NCI-H2029 (cell line): ENCODE results near the gene CDK8.
"Not testable (repeated sequence)": the region's sequence is repeated elsewhere in the genome, so short reads cannot be mapped to it uniquely, and the experiment has no call there.

Source experiments
- DNase-seq: peaks from one replicate; lab custom pipeline; 2025; lab: John Stamatoyannopoulos, UW

Gene CDK8

DNA sequence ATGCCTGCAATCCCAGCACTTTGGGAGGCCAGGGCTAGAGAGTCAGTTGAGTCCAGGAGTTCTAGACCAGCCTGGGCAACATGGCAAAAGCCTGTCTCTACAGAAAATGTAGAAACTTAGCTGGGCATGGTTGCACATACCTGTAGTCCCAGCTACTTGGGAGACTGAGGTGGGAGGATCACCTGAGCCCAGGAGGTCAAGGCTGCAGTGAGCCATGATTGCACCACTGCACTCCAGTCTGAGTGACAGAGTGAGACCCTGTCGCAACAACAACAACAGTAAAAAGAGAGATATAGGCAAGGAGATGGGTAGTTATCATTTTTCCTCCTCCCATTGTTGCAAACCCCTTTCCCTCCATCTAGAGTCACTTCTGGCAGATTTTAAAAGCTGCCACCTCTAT is 62.2 kb downstream of the CDK8 start:
- not testable (repeated sequence) for DNase-seq

DNA sequence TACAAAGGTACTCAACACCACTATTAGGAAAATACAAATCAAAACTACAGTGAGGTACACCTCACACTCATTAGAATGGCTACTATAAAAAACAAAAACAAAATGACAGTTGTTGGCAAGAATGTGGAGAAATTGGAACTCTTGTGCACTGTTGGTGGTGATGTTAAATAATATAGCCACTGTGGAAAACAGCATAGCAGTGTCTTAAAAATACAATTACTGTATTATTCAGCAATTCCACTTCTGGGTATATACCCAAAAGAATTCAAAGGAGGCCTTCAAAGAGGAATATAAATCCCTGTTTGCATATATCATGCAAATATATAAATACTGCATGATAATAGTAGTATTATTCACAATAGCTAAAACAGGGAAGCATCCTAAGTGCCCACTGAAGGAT is 66.8 kb downstream of the CDK8 start:
- no peak for DNase-seq

DNA sequence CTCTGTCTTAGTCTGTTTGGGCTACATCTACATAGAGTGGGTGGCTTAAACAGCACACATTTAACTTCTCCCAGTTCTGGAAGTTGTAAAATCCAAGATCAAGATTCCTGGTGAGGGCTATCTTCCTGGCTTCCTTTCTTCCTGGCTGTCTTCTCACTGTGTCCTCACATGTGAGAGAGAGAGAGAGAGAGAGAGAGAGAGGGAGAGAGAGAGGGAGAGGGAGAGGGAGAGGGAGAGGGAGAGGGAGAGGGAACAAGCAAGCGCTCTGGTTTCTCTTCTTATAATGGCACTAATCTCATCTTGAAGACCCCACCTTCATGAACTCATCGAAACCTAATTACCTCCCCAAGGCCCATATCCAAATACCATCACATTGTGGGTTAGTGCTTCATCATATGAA is 69.2 kb downstream of the CDK8 start:
- no peak for DNase-seq

DNA sequence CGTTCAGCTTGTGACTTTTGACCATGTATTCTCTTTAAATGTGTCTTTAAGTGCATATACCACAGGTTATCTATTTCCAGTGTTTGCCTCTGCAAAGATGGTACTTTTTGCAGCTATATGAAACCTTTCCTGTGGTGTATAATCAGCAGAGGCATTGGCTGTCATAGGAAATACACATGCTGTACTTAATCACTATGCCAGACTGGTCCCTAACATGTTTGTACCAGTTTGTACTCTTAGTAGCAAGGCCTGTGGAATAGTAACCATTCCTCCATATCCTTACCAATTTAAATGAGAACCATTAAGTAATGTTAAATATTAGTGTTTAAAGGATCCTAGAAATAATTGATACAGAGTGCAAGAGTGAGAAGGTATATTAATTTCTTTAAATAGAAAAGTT is 69.8 kb downstream of the CDK8 start:
- no peak for DNase-seq

DNA sequence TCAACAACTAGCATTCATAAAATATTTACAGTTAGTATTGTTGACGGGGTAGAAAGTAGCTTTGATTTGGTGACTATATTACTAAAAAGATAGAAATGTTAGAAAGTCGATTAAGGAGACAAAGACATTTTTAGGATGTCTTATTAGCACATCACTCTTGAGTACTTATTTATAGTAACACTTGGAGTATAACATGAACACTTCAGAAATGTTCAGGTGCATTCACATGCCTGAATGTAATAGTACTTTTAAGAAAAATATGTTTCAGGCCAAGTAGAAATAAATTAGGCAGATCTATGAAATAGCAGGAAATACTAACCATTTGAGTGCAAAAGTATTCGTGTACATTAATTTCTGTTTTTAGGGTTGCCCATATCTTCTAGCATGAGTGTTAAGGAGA is 70.4 kb downstream of the CDK8 start:
- no peak for DNase-seq

DNA sequence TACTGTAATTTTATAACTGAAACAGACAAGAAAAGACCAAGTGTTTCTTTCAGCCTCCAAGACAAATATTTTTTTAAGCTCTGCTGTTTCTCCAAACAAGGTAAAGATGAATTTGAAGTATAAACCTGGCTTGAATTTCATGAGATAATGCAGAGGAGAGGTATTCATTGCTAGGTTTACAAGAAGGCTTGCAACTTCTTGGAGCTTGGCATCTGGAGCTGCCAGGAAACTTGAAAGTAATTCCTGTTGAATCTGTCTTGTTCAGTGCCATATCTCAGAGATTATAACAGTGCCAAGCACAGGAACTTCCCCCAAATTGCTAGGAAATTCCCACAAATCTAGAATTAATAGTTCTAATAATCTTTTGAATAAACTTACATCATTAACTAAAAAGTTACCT is 70.9 kb downstream of the CDK8 start:
- no peak for DNase-seq

DNA sequence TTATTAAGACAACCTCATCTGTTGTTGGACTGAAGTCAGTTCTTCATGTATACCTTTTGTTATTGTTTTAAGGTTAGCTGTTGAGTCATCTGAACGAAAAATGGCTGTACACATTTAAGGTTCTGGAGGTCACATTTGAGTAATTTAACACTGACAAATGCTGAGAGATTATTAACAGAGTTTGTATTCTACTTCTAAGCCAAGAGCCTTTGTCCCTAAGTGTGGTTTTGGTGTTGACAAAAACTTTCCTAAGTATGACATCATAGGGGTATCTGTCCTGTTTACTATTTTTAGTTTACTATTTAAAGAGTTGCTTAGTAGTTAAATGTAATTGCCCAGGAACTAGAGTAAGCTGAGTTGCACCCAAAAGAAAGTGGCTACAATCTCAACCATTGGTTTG is 71.9 kb downstream of the CDK8 start:
- no peak for DNase-seq

DNA sequence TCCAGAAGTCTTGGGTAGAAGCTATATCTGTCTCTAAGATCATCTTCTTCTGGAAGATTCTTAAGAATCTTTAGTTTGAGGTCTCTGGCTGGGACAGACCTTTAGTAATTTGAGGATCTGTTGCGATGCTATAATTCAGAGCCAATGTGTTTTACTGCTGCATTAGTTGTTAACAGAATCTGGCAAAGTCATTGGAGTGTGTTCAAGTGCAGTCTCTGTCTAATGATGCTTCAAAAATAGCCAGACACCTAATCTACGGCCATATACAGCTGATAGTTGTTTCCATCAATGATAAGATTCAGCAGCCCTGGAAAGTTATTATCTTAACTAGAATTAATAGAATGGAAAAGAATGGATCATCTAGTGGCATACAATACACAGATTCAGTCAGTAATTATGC is 72.6 kb downstream of the CDK8 start:
- DNase-seq: no peak

DNA sequence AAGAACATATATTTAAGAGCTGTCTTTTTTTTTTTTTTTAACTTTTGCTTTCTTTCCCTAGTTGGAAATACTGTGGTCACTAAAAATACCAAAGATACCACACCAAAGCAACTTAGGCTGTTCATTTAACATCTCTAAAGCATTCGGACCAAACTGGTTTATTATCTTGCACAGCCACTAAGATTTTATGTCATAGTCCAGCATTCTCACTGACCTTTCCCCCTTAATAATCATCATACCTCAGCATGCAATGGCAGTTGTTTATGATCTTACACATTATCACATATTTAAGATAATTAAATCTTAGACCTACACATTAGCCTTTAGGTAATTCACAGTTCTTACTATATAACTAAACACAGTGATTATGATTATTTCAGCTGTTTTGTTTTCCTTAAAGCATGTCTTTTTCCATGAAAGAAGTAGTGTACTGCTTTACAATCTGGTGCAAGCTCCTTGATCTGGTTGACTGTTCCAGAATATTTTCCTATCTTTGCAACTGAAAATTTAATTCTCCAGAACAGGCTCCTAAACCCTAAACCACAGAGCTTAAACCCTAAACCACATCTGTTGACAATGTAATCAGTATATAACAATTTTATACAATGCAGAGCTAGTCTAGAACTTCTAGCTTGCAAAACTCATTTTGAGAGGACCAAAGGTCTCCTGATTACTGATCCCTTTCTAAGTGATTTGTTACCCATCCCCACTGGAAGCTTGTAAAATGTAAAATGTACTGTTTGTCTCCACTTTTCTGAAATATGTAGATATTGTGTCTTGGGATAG is 74.2 kb downstream of the CDK8 start:
- DNase-seq: no peak

DNA sequence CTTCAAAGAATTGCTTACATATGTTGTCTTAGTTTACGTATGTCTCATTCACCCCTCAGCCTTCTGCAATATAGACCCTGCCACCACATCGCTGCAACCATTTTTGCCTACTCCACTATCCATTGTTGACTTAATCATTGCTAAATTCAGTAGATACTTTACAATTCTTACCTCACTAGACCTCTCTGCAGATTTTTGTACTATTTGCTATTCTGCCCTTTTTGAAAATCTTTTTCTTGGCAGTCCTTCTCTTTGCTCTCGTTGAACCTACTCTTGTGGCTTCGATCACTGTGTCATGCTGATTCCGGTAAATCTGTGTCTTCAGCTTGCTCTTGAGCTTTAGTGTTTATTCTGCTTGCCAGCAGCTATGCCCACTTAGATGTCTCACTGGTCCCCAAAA is 81.2 kb downstream of the CDK8 start:
- no peak for DNase-seq

DNA sequence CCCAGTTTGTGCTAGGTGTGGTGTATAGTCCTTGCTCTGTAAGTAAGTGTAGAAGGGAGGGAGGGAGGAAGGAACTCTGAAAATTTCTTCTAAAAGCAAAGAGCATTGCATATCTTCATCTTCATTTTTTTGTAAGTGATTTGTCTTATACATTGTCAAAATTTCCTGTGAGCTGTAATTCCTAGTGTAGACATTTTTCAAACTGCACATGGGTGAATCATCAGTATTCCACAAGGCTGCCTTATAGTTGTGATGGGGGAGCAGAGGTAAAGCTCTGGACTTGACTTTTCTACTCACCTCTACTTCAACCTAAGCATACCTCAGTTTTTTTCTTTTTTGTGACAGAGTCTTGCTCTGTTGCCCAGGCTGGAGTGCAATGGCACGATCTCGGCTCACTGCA is 86.9 kb downstream of the CDK8 start:
- no peak for DNase-seq

DNA sequence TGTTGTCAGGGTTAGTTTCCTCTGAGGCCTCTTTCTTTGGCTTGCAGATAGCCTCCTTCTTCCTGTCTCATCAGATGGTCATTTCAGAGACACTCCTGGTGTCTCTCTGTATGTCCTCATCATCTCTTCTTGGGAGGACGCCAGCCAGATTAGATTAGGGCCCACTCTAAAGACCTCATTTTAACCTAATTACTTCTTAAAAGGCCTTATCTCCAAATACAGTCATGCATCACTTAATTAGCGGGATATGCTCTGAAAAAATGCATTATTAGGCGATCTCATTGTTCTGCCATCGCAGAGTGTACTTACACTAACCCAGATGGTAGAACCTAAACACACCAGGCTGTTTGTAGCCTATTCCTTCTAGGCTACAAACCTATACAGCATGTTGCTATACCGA is 89.0 kb downstream of the CDK8 start:
- DNase-seq: no peak

DNA sequence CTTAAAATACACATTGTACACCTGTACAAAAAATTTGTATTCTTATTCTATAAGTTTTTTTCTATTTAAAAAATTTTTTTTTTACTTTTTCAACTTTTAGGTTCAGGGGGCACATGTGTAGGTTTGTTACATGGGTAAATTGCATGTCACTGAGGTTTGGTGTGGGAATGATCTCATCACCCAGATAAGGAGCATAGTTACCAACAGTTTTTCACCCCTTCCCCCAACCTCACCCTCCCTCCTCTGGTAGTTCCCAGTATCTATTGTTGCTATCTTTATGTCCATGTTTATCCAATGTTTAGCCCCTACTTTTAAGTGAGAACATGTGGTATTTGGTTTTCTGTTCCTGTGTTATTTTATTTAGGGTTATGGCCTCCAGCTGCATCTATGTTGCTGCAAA is 89.9 kb downstream of the CDK8 start:
- DNase-seq: no peak

DNA sequence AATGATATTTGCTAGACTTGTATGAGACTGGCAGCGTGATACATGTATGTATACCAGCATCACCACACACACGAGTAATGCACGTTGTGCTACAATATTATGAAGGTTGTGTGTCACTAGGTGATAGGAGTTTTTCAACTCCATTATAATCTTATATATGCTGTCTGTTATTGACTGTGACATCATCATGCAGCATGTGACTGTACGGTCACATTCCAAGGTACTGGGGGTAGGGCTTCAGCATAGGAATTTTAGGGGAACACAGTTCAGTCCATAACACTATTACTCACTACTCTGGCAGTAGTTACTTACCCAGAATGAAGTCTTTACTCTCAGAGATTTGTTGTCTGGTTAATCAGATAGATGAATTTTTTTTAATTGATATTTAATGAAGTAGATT is 91.1 kb downstream of the CDK8 start:
- no peak for DNase-seq

DNA sequence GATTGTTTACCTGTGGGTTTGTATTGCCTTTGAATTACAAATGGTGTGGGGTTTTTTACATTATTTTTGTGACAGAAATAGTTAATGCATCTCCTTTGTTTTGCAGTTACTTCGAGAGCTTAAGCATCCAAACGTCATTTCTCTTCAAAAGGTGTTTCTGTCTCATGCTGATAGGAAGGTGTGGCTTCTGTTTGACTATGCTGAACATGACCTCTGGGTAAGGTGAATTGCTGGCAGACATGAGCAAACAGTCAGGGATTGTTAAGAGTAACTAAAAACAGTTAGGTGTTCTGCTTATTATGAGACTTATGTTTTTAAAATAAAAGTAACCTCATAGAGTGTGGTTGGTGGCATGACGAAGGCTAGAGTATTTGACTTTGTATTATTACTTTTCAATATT is 95.0 kb downstream of the CDK8 start:
- DNase-seq: no peak

DNA sequence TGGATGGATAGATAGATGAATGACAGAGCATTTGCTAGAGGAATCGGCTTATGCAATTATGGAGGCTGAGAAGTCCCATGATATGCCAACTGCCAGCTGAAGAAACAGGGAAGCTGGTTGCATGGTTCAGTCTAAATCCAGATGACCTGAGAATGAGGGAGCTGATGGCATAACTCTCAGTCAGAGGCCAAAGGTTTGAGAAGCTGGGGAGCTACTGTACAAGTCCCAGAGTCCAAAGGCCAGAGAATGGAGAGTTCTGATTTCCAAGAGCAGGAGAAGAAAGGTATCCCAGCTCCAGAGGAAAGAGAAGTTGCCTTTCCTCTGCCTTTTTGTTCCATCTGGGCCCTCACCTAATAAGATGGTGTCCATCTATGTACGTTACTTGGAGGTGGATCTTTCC is 108.3 kb downstream of the CDK8 start:
- no peak for DNase-seq

DNA sequence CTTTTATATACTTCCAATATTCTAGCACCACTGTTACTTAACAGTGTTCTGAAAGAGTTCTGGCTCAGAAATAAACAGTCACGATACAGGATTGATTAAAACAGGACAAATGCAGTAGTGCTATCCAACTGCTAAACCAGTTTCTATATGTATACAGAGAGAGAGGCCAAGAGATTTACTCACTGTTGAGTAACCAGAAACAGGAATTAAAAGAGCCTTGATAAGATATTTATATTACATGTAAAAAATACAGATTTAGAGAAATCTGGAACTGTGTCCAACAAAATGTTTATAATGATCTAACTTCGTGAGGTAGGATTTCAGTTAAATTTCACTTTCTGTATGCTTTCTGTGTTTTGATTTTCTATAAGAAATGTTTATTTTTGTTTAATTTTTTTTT is 116.6 kb downstream of the CDK8 start:
- no peak for DNase-seq

DNA sequence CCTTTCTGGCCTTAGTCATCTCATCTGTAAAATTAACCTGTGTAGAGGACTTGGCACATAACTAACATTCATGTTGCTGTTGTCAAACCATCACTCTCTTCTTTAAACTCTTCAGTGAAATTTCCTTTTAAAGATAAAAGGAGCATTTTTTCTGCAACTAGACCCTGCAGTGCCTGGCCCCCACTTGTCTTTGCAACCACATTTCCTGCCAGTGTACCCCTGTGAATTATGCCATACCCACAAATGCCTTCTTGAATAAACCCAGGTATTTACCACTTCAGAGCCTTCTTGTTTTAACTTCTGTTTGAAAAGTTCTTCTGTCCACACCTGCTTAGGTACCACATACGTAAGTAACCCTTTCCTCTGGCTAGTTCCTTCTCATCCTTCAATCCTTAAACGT is 118.8 kb downstream of the CDK8 start:
- no peak for DNase-seq

DNA sequence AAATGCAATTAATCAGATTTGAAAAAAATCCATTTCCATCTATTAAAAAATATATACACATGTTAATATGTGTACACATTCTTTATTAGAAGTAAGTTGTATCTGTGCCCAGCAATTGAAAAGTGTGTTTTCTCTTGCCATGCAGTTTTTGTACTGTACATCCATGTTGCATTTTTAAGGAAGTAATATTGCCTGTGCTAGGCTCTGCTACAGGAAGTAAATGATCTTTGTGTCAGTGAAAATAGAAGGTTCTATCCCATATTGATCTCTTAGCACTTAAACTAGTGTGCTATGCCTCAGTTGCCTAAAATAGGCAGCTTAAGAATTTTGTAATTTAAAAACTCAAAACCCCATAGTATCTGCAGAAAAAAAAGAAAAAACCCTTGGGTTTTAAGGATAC is 122.5 kb downstream of the CDK8 start:
- DNase-seq: no peak

DNA sequence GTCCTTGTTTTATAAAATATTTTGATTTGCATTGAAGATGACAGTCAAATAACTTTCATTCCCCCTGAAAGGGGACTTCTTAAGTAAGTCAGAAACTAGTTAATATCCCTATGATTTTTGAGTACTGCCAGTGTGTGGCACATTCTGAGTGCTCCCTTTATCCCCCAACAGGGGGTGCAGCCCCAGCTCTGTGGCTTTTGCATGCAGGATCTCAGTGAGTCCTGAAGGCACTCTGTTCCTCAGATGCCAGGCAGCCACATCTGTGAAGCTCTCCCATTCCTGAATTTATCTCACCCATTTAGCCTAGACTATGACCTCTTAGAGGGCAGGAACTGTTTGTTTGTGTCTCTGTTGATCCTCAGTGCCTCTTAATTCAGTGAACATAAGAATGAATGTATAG is 123.1 kb downstream of the CDK8 start:
- no peak for DNase-seq

DNA sequence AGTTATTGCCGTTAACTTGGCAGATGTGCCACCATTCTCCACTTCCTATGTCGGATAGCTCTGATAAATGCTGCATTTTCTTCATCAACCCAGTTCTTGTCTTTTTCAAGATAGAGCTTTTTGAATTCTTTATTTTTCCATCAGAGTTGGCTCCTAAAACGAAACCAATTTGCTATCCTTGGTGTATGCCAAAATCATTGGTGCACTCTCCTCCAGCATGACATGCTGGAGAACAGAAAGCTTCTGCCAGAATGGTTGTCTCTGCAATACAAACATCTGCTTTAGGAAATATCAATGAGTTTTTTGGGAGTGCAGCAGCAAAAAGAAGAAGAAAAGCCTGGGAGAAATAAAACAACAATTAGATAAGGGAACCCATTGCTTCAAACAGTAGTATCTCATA is 124.2 kb downstream of the CDK8 start:
- no peak for DNase-seq

DNA sequence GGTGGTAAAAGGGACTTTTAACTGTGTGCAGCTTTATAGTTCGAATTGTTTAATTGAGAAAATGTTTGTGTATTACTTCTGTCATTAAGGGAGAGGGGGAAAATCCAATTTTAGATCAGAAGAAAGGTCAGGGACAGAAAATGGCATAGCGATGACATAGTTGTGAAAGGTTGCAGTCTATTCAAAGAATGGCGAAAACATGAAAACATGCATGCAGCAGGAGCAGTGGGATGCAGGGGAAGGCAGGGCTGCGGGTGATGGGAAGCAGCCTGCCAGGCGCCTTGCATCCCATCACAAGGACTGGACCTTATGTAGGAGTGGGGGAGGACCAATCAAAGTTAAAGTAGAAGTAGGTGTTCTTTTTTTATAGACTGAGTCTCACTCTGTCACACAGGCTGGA is 125.9 kb downstream of the CDK8 start:
- DNase-seq: no peak

DNA sequence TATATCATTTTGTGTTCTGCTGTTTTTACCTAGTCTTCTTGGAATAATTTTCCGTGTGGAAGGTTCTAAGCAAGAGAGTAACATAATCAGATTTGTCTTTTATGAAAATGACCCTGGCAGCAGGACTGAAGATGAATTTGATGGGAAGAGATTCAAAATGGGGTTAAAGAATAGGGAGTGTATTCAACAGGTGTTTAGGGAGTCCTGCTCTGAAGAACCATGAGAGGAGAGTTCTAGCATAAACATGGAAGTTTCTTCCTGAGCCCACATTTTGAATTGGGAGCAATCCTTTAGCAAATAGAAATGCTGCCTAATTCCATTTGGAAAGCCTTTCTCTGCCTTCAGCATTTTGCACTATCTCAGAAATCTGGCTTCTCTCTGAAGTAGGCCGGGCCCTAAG is 127.0 kb downstream of the CDK8 start:
- no peak for DNase-seq

DNA sequence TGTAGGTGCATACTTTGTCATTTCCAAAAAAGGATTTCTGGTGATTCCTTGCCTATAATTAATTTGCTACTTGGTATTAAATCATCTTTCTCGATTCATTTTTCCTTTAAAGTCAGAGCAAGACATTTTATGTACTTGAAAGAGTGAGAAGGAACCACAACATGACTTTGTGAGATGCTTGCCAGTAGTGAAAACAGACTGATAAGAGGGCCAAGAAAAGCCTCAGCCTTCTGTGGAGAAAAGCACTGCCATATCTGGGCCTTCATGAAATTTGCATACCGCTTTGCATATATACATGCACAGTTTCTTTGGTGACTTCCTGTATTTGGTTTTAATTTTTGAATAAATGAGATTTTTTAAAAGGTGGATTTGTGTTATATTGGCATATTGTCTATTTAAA is 128.4 kb downstream of the CDK8 start:
- no peak for DNase-seq

DNA sequence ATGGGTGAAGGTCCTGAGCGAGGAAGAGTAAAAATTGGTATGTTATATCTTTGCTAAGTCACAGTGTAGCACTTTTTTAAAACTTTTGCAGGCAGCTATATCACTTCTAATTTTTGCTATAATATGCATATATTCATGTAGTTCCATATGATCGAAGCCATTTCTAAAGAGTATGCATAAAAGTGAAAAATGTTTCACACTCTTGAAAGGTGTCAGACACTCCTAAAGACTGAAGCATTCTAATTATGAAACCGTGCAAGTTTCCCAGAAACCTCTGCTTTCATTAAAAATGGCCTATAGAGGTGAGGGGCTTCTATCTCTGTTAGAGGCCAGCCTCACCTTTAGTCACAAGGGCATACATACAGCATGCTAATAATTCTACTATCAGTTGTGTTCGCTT is 128.9 kb downstream of the CDK8 start:
- no peak for DNase-seq
